Spinal cord (tissue), 10 donors: ENCODE results near the gene ZC3HAV1. TPM values are rescaled to one million over a fixed set of nuclear protein-coding genes. Genes with fewer than 3 reads are reported as not detected.

Experiments
- DNase-seq, 6 donors: peaks; one replicate each; pipeline versions ENCODE4 v3.0.0 to v3.0.0-alpha.2; 2013 to 2015; ENCODE audit warnings: low spot score in 6 of 6, low read depth in 4 of 6
- H3K27ac ChIP-seq: one replicate; pipeline ENCODE4 v1.5.1; 2013; ENCODE audit warnings: low read depth, low read length, control low read depth
- H3K27me3 ChIP-seq: one replicate; pipeline ENCODE4 v1.6.1; 2013; ENCODE audit warnings: low read length; ENCODE audit not compliant: control insufficient read depth, insufficient read depth
- H3K36me3 ChIP-seq: one replicate; pipeline ENCODE4 v1.6.1; 2013; ENCODE audit warnings: low read length; ENCODE audit not compliant: control insufficient read depth, insufficient read depth
- H3K4me1 ChIP-seq: one replicate; pipeline ENCODE4 v1.6.1; 2013; ENCODE audit warnings: low read length; ENCODE audit not compliant: control insufficient read depth, insufficient read depth
- H3K4me3 ChIP-seq: one replicate; pipeline ENCODE4 v1.5.1; 2013; ENCODE audit warnings: low read depth, low read length, control low read depth
- H3K9me3 ChIP-seq: one replicate; pipeline ENCODE4 v1.6.1; 2013; ENCODE audit warnings: low read length; ENCODE audit not compliant: control insufficient read depth, insufficient read depth
- WGBS: methylation state at CpG from one replicate; pipeline ENCODE4 v1.1.5; 2013; ENCODE audit warnings: missing lambda C conversion rate; ENCODE audit not compliant: insufficient coverage; 5-methylcytosine and 5-hydroxymethylcytosine counted together
- polyA plus RNA-seq, 2 donors: library from polyadenylated mRNA; unstranded; fragments of 120-200 nt; gene quantifications; one replicate each; pipeline ENCODE4 v1.2.1, GENCODE V29; 2013; ENCODE audit not compliant: insufficient read length in 2 of 2
- total RNA-seq, 2 donors: library from RNA; depleted of rRNA in 1 of 2; stranded (reverse); fragments of 120-200 nt in 1 of 2; fragments of >200 nt in 1 of 2; gene quantifications; one replicate each; pipeline versions ENCODE4 v1.2.3 to v1.2.4, GENCODE V29; 2013 to 2014
- donor health status: healthy.

ZC3HAV1 gene
- total and polyA plus RNA-seq, 4 donors: 9.5 to 25.2 (median 17.4) TPM

- DNase-seq: no peak
- Histone ChIP-seq H3K27ac (no peak overlapping the region), H3K4me1 (no peaks in the 10 kb centered on the region), H3K9me3 (no peaks in the 10 kb centered on the region), H3K4me3 (no peak overlapping the region), H3K36me3 (peaks cover 3% of the 10 kb centered on the region), H3K27me3 (no peaks in the 10 kb centered on the region)
- no CpG with 5 or more reads among the region's 1 CpG for WGBS
Observed at GRCh38 chr7:139049936-139050335, 59.6 kb downstream of the ZC3HAV1 start.

- no peak for DNase-seq
- WGBS: 100% methylated on average over 4 of the region's 7 CpGs
- Histone ChIP-seq H3K36me3 (no peaks in the 10 kb centered on the region), H3K27ac (no peak overlapping the region), H3K9me3 (no peaks in the 10 kb centered on the region), H3K27me3 (no peaks in the 10 kb centered on the region), H3K4me1 (no peaks in the 10 kb centered on the region), H3K4me3 (no peak overlapping the region)
Observed at GRCh38 chr7:139049111-139049510, 60.4 kb downstream of the ZC3HAV1 start.

- no peak for DNase-seq
- Histone ChIP-seq H3K36me3 (no peaks in the 10 kb centered on the region), H3K27ac (no peak overlapping the region), H3K9me3 (no peaks in the 10 kb centered on the region), H3K4me1 (no peaks in the 10 kb centered on the region), H3K27me3 (no peaks in the 10 kb centered on the region), H3K4me3 (no peak overlapping the region)
- WGBS: 80% methylated on average over 1 of the region's 3 CpGs
Observed at GRCh38 chr7:139047970-139048369, 61.5 kb downstream of the ZC3HAV1 start.

- peak in 1 of 6 donors; percentile 74 for DNase-seq
- H3K27ac ChIP-seq: no peak overlapping the region
- no peaks in the 10 kb centered on the region for H3K27me3 ChIP-seq
- H3K4me1 ChIP-seq: no peaks in the 10 kb centered on the region
- no peaks in the 10 kb centered on the region for H3K36me3 ChIP-seq
- 81% methylated on average over 2 of the region's 6 CpGs for WGBS
- H3K4me3 ChIP-seq: no peak overlapping the region
- no peaks in the 10 kb centered on the region for H3K9me3 ChIP-seq
Observed at GRCh38 chr7:139046143-139046542, 63.4 kb downstream of the ZC3HAV1 start.

- 56% methylated on average over 1 of the region's 5 CpGs for WGBS
- no peaks in the 10 kb centered on the region for H3K9me3 ChIP-seq
- H3K27me3 ChIP-seq: no peaks in the 10 kb centered on the region
- no peaks in the 10 kb centered on the region for H3K4me1 ChIP-seq
- H3K27ac ChIP-seq: no peak overlapping the region
- no peak overlapping the region for H3K4me3 ChIP-seq
- no peaks in the 10 kb centered on the region for H3K36me3 ChIP-seq
- no peak for DNase-seq
Observed at GRCh38 chr7:139044813-139045794, 64.4 kb downstream of the ZC3HAV1 start.

GRCh38 chr7:139043823-139044812, 65.4 kb downstream of the ZC3HAV1 start:
- 100% methylated on average over 2 of the region's 14 CpGs for WGBS
- H3K27me3 ChIP-seq: no peaks in the 10 kb centered on the region
- no peaks in the 10 kb centered on the region for H3K36me3 ChIP-seq
- DNase-seq: peak in 1 of 6 donors; percentile 19
- H3K9me3 ChIP-seq: no peaks in the 10 kb centered on the region
- H3K27ac ChIP-seq: no peak overlapping the region
- H3K4me3 ChIP-seq: no peak overlapping the region
- no peaks in the 10 kb centered on the region for H3K4me1 ChIP-seq

GRCh38 chr7:139041378-139042085, 68.0 kb downstream of the ZC3HAV1 start:
- Histone ChIP-seq H3K27me3 (no peaks in the 10 kb centered on the region), H3K9me3 (no peaks in the 10 kb centered on the region), H3K4me1 (peaks cover 1% of the 10 kb centered on the region), H3K36me3 (no peaks in the 10 kb centered on the region), H3K4me3 (no peak overlapping the region), H3K27ac (no peak overlapping the region)
- WGBS: 88% methylated on average over 5 of the region's 6 CpGs
- no peak for DNase-seq

- no peak for DNase-seq
- no peak overlapping the region for H3K27ac ChIP-seq
- 88% methylated on average over 2 of the region's 2 CpGs for WGBS
- H3K9me3 ChIP-seq: no peaks in the 10 kb centered on the region
- no peak overlapping the region for H3K4me3 ChIP-seq
- H3K27me3 ChIP-seq: no peaks in the 10 kb centered on the region
- peaks cover 16% of the 10 kb centered on the region for H3K4me1 ChIP-seq
- H3K36me3 ChIP-seq: peaks cover 2% of the 10 kb centered on the region
Observed at GRCh38 chr7:139038691-139039090, 70.8 kb downstream of the ZC3HAV1 start.

- no peak overlapping the region for H3K4me3 ChIP-seq
- H3K36me3 ChIP-seq: peaks cover 7% of the 10 kb centered on the region
- no peak for DNase-seq
- no peaks in the 10 kb centered on the region for H3K9me3 ChIP-seq
- H3K4me1 ChIP-seq: peaks cover 18% of the 10 kb centered on the region
- no peak overlapping the region for H3K27ac ChIP-seq
- WGBS: 67% methylated on average over 2 of the region's 3 CpGs
- no peaks in the 10 kb centered on the region for H3K27me3 ChIP-seq
Observed at GRCh38 chr7:139036901-139037300, 72.6 kb downstream of the ZC3HAV1 start.
